Glutamatergic neuron (in vitro differentiated cells): ENCODE data around the gene IL1RAPL2. TPM values are rescaled to one million over a fixed set of nuclear protein-coding genes. Genes with fewer than 3 reads are reported as not detected.

Experiments
- DNase-seq: peaks from one replicate; pipeline ENCODE4 v3.0.0; 2022
- H3K27ac Mint-ChIP-seq: one replicate; pipeline ENCODE4 v1.8.0; 2020; ENCODE audit warnings: mild to moderate bottlenecking, mixed read lengths, inconsistent platforms; ENCODE audit not compliant: unreplicated experiment
- H3K27me3 Mint-ChIP-seq: one replicate; pipeline ENCODE4 v1.8.0; 2020; ENCODE audit warnings: mild to moderate bottlenecking, moderate library complexity, mixed read lengths, inconsistent platforms; ENCODE audit not compliant: unreplicated experiment
- H3K36me3 Mint-ChIP-seq: one replicate; pipeline ENCODE4 v1.8.0; 2020; ENCODE audit warnings: mild to moderate bottlenecking, mixed read lengths, inconsistent platforms; ENCODE audit not compliant: unreplicated experiment
- H3K4me1 Mint-ChIP-seq: one replicate; pipeline ENCODE4 v1.8.0; 2020; ENCODE audit warnings: mild to moderate bottlenecking, low read depth, mixed read lengths, inconsistent platforms; ENCODE audit not compliant: unreplicated experiment
- H3K4me3 Mint-ChIP-seq: one replicate; pipeline ENCODE4 v1.8.0; 2020; ENCODE audit warnings: mild to moderate bottlenecking, mixed read lengths, inconsistent platforms; ENCODE audit not compliant: unreplicated experiment
- H3K9me3 Mint-ChIP-seq: one replicate; pipeline ENCODE4 v1.8.0; 2020; ENCODE audit warnings: mild to moderate bottlenecking, moderate library complexity, mixed read lengths, inconsistent platforms; ENCODE audit not compliant: unreplicated experiment
- total RNA-seq: library from RNA; stranded (reverse); fragmentation: NEBNext Ultra II Directional; extraction: Animal tissue kit (Norgen Biotek cat#: 25700); gene quantifications from one replicate; pipeline ENCODE4 v1.2.1, GENCODE V29; 2021; ENCODE audit not compliant: unreplicated experiment
- TF ChIP-seq, protein P1 (sequence below): fragments of 200-600 bp; sonication (generic); IDR thresholded peaks from one replicate; pipeline ENCODE4 v1.5.0; 2021; ENCODE audit not compliant: partially characterized antibody, unreplicated experiment

IL1RAPL2 gene
- total RNA-seq, 1 donor from 2014 or later, result 0.76 TPM

GRCh38 chrX:105134273-105134672, 568.3 kb downstream of the IL1RAPL2 start:
- no peaks in the 10 kb centered on the region for H3K36me3 Mint-ChIP-seq
- H3K4me1 Mint-ChIP-seq, result no peaks in the 10 kb centered on the region
- no peak overlapping the region for H3K27ac Mint-ChIP-seq
- no peak overlapping the region for H3K4me3 Mint-ChIP-seq
- no peaks in the 10 kb centered on the region for H3K27me3 Mint-ChIP-seq
- TF ChIP-seq, protein P1, sequence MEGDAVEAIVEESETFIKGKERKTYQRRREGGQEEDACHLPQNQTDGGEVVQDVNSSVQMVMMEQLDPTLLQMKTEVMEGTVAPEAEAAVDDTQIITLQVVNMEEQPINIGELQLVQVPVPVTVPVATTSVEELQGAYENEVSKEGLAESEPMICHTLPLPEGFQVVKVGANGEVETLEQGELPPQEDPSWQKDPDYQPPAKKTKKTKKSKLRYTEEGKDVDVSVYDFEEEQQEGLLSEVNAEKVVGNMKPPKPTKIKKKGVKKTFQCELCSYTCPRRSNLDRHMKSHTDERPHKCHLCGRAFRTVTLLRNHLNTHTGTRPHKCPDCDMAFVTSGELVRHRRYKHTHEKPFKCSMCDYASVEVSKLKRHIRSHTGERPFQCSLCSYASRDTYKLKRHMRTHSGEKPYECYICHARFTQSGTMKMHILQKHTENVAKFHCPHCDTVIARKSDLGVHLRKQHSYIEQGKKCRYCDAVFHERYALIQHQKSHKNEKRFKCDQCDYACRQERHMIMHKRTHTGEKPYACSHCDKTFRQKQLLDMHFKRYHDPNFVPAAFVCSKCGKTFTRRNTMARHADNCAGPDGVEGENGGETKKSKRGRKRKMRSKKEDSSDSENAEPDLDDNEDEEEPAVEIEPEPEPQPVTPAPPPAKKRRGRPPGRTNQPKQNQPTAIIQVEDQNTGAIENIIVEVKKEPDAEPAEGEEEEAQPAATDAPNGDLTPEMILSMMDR, result no peak
- no peaks in the 10 kb centered on the region for H3K9me3 Mint-ChIP-seq
- no peak for DNase-seq

DNA sequence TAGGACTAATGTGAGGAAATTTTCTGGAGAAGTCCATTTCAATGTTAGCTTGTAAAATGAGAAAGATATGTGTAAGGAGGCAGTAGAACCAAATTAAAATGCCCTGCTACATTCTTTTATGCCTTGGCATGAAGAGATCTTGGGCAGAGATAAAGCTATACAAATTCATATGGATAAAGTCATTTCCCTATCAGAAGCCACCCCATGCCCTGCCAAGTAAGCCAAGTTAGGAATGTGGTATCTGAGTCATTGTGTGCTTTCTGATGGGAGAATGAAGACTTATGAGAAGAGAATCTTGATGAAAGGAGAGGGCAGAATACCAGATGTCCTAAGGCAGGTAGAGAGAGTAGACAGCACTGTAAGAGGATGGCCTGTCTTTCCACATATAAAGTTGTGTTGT, 570.8 kb downstream of the IL1RAPL2 start:
- Mint-ChIP-seq H3K4me3 (no peak overlapping the region), H3K27me3 (no peaks in the 10 kb centered on the region), H3K27ac (no peak overlapping the region), H3K4me1 (no peaks in the 10 kb centered on the region), H3K36me3 (no peaks in the 10 kb centered on the region), H3K9me3 (no peaks in the 10 kb centered on the region)
- no peak for DNase-seq
- TF ChIP-seq, protein P1, result no peak

- Mint-ChIP-seq H3K4me1 (no peaks in the 10 kb centered on the region), H3K4me3 (no peak overlapping the region), H3K27me3 (peaks cover 2% of the 10 kb centered on the region), H3K36me3 (no peaks in the 10 kb centered on the region), H3K9me3 (no peaks in the 10 kb centered on the region), H3K27ac (no peak overlapping the region)
- TF ChIP-seq, protein P1, result no peak
- DNase-seq, result no peak
These were observed 584.0 kb downstream of the IL1RAPL2 start for GRCh38 chrX:105150036-105150435.

GRCh38 chrX:105150557-105150956, 584.6 kb downstream of the IL1RAPL2 start:
- H3K36me3 Mint-ChIP-seq, result no peaks in the 10 kb centered on the region
- no peaks in the 10 kb centered on the region for H3K4me1 Mint-ChIP-seq
- TF ChIP-seq, protein P1, result no peak
- no peaks in the 10 kb centered on the region for H3K9me3 Mint-ChIP-seq
- H3K27me3 Mint-ChIP-seq, result peaks cover 2% of the 10 kb centered on the region
- no peak overlapping the region for H3K4me3 Mint-ChIP-seq
- no peak for DNase-seq
- no peak overlapping the region for H3K27ac Mint-ChIP-seq

DNA sequence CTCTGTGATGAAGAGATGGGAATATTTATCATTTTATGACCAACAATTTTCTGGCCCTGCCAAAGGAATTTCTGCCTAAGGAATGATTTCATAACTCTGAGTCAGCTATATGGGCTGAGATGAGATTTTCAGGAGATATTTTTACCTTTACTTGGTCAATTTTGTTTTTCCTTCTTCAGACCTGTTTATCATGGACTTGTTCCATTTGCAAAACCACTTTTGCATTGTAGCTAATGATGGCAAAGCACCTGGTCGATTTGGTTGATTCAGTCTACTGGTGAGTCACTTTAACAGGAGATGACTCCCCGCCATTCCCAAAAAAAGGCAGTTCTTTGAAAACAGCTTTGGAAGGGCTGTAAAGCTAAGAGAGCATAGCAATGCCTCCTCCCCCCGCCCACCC, 601.2 kb downstream of the IL1RAPL2 start:
- TF ChIP-seq, protein P1, result no peak
- Mint-ChIP-seq H3K36me3 (no peaks in the 10 kb centered on the region), H3K4me3 (no peak overlapping the region), H3K9me3 (no peaks in the 10 kb centered on the region), H3K27me3 (no peaks in the 10 kb centered on the region), H3K4me1 (no peaks in the 10 kb centered on the region), H3K27ac (no peak overlapping the region)
- no peak for DNase-seq
